Measurements from ENCODE around the gene NSMF.
A peak's percentile ranks its signal among the peaks of the same experiment; 100 is the strongest.

The NSMF gene

DNA sequence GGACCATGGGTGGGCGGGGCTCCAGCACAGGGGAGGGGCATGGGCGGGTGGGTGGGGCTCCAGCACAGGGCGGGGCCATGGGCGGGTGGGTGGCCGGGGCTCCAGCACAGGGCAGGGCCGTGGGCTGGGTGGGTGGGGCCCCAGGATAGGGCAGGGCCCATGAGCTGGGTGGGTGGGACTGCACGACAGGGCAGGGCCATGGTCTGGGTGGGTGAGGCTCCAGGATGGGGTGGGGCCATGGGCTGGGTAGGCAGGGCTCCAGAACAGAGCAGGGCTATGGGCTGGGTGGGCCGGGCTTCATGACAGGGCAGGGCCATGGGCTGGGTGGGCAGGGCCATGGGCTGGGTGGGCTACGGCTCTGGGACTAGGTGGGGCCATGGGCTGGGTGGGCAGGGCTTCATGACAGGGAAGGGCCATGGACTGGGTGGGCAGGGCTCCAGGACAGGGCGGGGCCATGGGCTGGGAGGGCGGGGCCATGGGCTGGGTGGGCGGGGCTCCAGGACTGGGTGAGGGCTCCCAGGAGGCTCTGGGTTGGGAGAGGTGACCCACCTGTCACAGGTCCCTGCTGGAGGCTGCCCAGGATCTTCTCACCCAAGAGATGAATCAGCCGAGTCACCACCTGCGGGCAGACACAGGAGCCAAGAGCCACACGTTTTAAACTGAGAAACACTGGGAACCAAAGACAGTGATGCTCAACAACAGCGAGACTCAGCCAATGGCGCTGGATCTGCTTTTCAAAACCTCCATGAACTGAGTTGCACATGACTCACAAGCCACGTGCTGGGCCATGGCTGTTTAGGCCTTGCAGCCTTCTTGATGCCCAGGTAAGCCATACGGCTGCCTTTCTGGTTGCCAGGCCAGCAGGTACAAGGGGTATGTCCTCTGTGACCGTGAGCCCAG, 33.6 kb upstream of the NSMF start:
- DNase-seq (ENCODE audit: low read depth, low spot score) = peak; percentile 9

DNA sequence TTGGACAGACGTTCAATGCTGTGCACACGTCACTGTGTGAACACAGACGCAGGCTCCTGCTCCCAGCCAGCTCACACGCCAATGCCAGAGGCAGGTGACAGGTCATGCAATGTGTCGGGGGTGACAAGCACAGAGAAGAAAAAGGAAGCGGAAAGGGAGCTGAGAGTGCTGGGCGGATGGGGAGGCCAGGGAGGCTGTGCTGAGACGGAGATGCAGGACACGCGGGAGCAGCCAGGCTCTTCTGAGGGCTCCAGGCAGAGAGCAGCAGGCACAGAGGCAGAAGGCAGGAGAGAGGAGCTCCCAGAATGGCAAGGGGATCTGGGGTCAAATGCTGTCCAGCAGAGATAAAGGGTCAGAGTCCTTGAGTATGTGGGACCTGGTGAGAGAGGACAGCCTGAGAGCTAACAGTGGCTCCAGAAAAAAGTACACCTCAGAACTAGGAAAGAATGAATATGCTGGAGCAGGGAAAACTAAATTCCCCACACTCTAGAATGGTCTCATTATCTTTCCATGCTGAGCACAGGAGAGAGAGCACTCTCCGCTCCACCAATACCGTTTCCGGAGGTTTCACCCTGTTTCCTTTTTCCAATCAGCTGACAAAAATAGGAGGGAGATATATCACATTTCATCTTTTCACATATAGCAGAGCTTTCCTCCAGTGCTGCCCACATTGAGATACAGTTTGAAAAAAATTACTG, 32.8 kb upstream of the NSMF start:
- DNase-seq (ENCODE audit: low read depth, low spot score) = no peak

- DNase-seq (ENCODE audit: low read depth, low spot score) = no peak
Observed at GRCh38 chr9:137490532-137491186, 31.5 kb upstream of the NSMF start.

DNA sequence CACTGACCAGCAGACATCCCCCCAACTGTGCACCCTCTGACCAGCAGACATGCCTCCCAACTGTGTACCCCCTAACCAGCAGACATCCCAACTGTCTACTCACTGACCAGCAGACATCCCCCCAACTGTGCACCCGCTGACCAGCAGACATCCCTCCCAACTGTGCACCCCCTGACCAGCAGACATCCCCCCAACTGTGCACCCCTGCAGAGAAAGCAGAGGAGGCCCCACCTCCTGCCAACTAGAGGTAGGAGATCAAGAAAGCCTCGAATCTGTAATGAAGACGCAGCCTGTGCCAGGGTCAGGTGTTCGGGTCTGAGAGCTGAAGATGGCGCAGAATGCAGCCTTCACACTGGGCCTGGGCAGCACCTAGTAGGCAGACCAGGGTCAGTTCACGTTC, 29.8 kb upstream of the NSMF start:
- DNase-seq (ENCODE audit: low read depth, low spot score) = no peak

DNA sequence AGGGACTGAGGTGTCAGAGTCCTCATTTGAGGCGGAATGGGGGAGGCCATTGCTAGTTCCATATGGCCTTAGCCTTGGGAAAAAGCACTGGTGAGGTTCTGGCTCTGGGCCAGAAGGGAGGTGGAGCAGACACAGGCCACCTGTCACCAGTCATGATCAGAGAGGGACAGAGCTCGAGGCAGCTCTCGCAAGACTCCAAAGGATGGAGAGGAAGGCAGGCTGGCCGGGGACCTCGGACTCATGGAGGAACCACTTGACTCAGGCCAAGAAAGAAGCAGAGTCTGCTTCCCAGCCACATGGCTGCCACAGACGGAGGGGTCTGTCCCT, 29.2 kb upstream of the NSMF start:
- no peak for DNase-seq (ENCODE audit: low read depth, low spot score)

- no peak for DNase-seq (ENCODE audit: low read depth, low spot score)
Observed at GRCh38 chr9:137487454-137488326, 28.6 kb upstream of the NSMF start.

GRCh38 chr9:137486545-137487453, 27.7 kb upstream of the NSMF start:
- DNase-seq (ENCODE audit: low read depth, low spot score) = no peak

DNA sequence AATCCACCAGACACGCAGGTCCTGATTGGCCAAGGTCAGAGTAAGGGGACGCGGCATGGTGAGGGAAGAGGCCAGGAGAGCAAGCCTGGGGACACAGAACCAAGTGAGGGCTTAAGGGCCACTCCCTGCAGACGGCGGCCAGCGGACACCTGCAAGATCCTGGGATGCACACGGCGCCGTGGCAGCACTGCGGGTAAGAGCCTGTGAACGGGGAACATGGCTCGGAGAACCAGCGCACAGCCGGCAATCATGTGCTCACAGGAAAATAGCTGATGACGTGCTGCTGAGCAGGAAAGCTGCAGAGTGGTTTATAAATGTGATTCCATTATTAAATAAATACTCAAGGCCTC, 27.0 kb upstream of the NSMF start:
- no peak for DNase-seq (ENCODE audit: low read depth, low spot score)

DNA sequence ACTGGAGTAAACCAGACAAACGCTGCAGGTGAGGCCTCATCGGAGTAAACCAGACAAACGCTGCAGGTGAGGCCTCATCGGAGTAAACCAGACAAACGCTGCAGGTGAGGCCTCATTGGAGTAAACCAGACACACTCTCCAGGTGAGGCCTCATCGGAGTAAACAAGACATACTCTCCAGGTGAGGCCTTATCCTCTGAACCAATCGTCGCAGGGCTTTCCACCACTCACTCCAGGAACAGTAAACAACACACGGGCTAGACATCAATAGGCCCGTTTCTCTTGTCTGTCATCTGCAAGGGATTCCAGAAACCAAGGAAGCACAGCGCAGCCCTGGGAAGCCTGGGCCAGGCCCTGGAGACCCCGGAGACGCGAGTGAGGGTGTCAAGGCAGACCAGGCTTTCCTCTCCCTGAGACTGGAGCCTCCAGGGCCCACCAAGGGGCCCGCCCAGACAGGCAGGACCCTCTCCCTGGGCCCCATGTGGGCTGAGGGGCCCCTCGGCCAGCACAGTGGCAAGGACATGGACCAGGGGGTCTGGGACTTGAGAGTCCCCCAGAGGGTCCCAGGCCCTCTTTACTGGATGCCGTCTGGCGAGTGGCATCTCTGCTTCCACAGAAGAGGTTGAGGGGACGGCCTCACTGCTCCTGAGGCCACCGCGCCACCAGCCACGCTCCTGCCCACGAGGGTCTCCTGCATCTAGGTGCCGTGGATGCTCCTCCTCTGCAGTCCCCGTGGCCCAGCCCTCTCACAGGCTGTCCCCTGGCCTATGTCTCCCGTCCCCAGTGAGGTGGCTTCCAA, 26.4 kb upstream of the NSMF start:
- no peak for DNase-seq (ENCODE audit: low read depth, low spot score)

- DNase-seq (ENCODE audit: low read depth, low spot score) = no peak
Observed at GRCh38 chr9:137484551-137485315, 25.6 kb upstream of the NSMF start.

DNA sequence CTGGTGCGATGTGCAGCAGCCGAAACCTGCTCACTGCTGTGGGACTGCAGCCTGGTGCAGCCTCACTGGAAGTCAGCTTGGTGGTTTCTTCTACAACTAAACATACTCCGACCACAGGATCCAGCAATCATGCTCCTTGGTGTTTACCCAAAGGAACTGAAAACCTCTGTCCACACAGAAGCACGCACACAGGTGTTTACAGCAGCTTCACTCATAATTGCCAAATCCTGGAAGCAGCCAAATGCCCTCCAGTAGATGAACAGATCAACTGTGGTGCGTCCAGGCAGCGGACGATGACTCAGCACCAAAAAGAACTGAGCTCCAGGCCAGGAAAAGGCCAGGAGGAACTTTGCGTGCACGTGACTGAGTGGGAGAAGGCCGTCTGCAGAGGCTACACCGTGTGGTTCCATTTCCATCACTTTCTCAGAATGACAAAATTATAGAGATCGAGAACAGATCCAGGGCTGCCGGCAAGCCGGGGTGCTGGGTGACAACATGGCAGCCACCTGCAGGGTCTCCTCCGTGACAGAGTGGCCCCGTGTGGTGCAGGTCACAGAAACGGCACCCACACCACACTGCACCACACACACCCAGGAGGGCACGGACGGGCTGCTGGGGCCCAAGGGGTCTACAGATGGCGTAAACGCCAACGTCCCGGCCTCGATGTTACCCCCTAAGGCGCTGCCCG, 23.1 kb upstream of the NSMF start:
- DNase-seq (ENCODE audit: low read depth, low spot score) = no peak

DNA sequence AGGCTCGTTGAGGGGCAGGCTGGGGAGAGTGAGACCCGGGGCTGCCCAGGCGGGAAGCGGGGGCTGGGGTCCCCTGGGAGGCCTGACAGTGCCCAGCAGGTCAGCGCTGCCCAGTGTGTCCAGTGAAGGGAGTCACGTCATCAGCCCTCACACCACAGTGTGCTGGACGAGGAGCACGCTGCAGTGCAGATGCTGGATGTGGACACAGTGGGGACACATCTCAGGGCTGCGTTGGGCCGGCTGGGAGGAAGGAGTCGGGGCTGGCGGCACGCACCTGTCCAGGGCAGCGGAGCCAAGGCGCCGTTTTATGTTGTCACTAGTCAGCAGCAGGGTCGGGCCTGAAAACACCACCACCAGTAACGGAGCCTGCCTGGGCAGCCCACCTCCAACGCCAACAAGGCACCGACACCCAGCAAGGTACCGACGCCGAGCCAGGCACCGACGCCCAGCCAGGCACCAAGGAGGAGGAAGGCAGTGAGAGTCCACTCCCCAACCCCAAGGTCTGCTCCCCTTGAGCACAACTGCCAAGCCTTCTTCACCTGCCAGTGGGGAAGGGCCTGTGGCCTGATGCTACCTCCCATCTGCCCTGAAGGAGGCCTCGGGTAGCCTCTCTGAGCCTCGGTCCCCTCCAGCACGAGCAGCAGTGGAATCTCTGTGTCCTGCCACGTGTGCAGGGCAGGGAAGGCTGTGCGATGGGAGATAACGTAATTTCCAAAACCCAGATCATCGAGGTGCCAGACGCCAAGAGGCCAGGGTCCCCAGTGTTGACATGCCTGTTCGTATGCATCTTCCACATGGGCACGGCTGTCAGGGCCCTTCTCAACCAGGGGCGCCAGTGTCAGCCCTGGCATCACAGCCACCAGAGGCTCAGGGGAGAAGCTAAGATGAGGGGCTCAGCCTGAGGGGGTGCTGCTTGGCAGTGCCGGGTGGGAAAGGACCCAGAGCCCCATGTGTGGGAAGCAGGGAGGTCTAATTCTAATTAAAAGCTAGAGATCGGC, 21.9 kb upstream of the NSMF start:
- DNase-seq (ENCODE audit: low read depth, low spot score) = no peak

DNA sequence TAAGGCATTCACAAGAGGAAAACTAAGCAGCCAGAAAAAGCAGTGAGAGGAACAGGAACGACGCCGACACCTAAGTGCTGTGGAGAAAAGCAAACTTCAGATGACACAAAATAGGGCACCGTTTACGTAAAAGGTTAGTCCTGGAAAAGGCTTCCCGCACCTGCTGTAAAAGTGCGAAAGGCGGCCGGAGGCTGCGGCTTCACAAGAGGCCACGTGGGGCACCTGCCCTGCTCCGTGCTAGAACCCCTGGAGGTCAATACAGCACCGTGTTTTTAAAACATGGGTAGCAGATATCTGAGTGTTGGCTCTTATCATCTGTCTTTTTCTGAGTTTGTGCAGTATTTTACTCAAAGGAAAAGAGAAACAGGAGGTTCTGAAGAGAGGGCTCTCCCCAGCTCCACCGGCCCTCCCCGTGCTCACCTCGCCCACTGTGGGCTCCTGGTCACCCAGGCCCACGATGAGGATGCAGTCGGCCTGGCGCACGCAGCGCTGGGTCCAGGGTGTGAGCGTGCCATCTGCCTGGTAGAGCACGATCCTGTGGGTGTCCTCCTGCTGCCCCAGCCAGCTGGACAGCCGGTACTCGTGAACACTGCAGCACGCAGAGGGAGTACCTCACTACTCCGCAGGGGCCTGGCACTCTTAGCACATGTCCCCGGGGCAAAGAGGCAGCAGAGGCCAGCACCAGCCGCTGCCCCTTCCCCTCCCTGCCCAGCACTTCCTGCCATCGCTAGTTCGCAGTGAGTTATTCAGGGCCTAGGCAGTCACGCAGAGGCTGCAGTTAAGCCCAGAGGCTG, 21.0 kb upstream of the NSMF start:
- DNase-seq (ENCODE audit: low read depth, low spot score) = no peak

GRCh38 chr9:137478962-137479861, 20.1 kb upstream of the NSMF start:
- peak; percentile 15 for DNase-seq (ENCODE audit: low read depth, low spot score)

- no peak for DNase-seq (ENCODE audit: low read depth, low spot score)
Observed at GRCh38 chr9:137478613-137478961, 19.5 kb upstream of the NSMF start.
